K562 (cell line): ENCODE results near the gene GRIK3. TPM values are rescaled to one million over a fixed set of nuclear protein-coding genes. Genes with fewer than 3 reads are reported as not detected.

Source experiments
- ATAC-seq: fragments of 200-7000 bp; cut with Tn5 transposase; 3 replicates; pipeline ENCODE4 v1.9.1; 2020; ENCODE audit warnings: moderate library complexity
- BruUV-seq: library from RNA; stranded (reverse); fragments of 400-500 nt; replicated peaks from 2 replicates; lab custom pipeline; 2021; lab: Mats Ljungman, UMichigan
- CTCF ChIA-PET: fragments of 300-600 bp; formaldehyde crosslinking; extraction: SDS; loops from one replicate; lab custom pipeline; 2021; ENCODE audit warnings: low intra/inter-chr PET ratio; lab: Yijun Ruan, JAX
- POLR2A ChIA-PET: fragments of 300-600, 350-650 bp; sonication (Branson Sonifier 250); formaldehyde crosslinking; extraction: SDS; loops from one replicate; lab custom pipeline; 2021; ENCODE audit warnings: antibody characterized with exemption, inconsistent platforms; lab: Yijun Ruan, JAX
- DNase-seq, 4 experiments: peaks; one replicate each; pipeline versions ENCODE4 v3.0.0 to v3.0.0-alpha.2; 2011 to 2018; ENCODE audit warnings: low spot score in 3 of 4, mixed read lengths in 3 of 4; ENCODE audit errors: extremely low read depth in 1 of 4
- FAIRE-seq: peaks from 2 replicates; lab custom pipeline; 2011; peaks lifted over from hg19 to GRCh38; lab: Jason Lieb, UNC
- H2AFZ ChIP-seq: 2 replicates; pipeline ENCODE4 v1.6.0; 2011; ENCODE audit warnings: low read depth, low read length, control low read depth, inconsistent platforms
- H3K27ac ChIP-seq: fragments of 200-600 bp; 3 replicates; pipeline ENCODE4 v1.8.0; 2011; ENCODE audit warnings: low read depth, mild to moderate bottlenecking, control low read depth, inconsistent platforms, low read length, moderate library complexity, mixed read lengths; ENCODE audit errors: extremely low read depth
- H3K27me3 ChIP-seq, 2 experiments: fragments of 300-600 bp in 1 of 2; 2 replicates in 1 of 2; 3 replicates in 1 of 2; pipeline versions ENCODE4 v1.6.0 to v1.8.0; 2011; ENCODE audit warnings: inconsistent platforms in 2 of 2, low read length in 2 of 2, mild to moderate bottlenecking in 1 of 2, mixed read lengths in 1 of 2, moderate library complexity in 1 of 2; ENCODE audit not compliant: control insufficient read depth in 2 of 2, insufficient read depth in 2 of 2
- H3K36me3 ChIP-seq: fragments of 300-600 bp; 3 replicates; pipeline ENCODE4 v1.8.0; 2011; ENCODE audit warnings: mild to moderate bottlenecking, low read length, inconsistent platforms; ENCODE audit not compliant: control insufficient read depth, insufficient read depth
- H3K4me1 ChIP-seq, 2 experiments: fragments of 200-600 bp in 1 of 2; replicated peaks in 1 of 2; 2 replicates in 1 of 2; 3 replicates in 1 of 2; pipeline versions ENCODE4 v1.5.1 to v1.8.0; 2011; ENCODE audit warnings: inconsistent platforms in 2 of 2, low read length in 2 of 2, mild to moderate bottlenecking in 1 of 2, mixed read lengths in 1 of 2, moderate library complexity in 1 of 2; ENCODE audit not compliant: control insufficient read depth in 2 of 2, insufficient read depth in 2 of 2
- H3K4me2 ChIP-seq: 2 replicates; pipeline ENCODE4 v1.6.1; 2011; ENCODE audit warnings: low read length, control low read depth, inconsistent platforms, mixed read lengths; ENCODE audit not compliant: insufficient read depth
- H3K4me3 ChIP-seq: fragments of 200-600 bp; sonication (generic), shearing (Covaris generic); 2 replicates; pipeline ENCODE4 v1.5.1; 2016; ENCODE audit warnings: control low read depth, inconsistent platforms
- H3K79me2 ChIP-seq: fragments of 200-600 bp; 3 replicates; pipeline ENCODE4 v1.8.0; 2011; ENCODE audit warnings: low read length, inconsistent platforms; ENCODE audit not compliant: control insufficient read depth, insufficient read depth
- H3K9ac ChIP-seq, 2 experiments: 2 replicates each; pipeline versions ENCODE4 v1.6.0 to v1.6.1; 2011; ENCODE audit warnings: low read depth in 2 of 2, low read length in 2 of 2, control low read depth in 1 of 2, inconsistent platforms in 1 of 2, mild to moderate bottlenecking in 1 of 2, mixed read lengths in 1 of 2; ENCODE audit not compliant: insufficient read depth in 1 of 2
- H3K9me1 ChIP-seq: one replicate; pipeline ENCODE4 v1.6.0; 2011; ENCODE audit warnings: inconsistent platforms, mild to moderate bottlenecking, low read length, moderate library complexity; ENCODE audit not compliant: control insufficient read depth, insufficient read depth
- H3K9me3 ChIP-seq: replicated peaks from 2 replicates; pipeline ENCODE4 v1.5.1; 2011; ENCODE audit warnings: low read depth, low read length, inconsistent platforms; ENCODE audit not compliant: control insufficient read depth, insufficient read depth
- H4K20me1 ChIP-seq: replicated peaks from 2 replicates; pipeline ENCODE4 v1.6.1; 2011; ENCODE audit warnings: low read length, inconsistent platforms, mixed read lengths; ENCODE audit not compliant: control insufficient read depth, insufficient read depth
- CBX5 ChIP-seq: IDR thresholded peaks from 2 replicates; pipeline ENCODE4 v1.6.1; 2014; ENCODE audit warnings: low read depth, borderline replicate concordance
- KDM1A ChIP-seq, 2 experiments: fragments of 450-650 bp; IDR thresholded peaks; 2 replicates each; pipeline ENCODE4 v1.6.1; 2016; ENCODE audit warnings: mild to moderate bottlenecking in 2 of 2
- LARP7 ChIP-seq: fragments of 450-650 bp; IDR thresholded peaks from 2 replicates; pipeline ENCODE4 v1.6.1; 2016
- MYNN ChIP-seq, 2 experiments: sonication (generic); formaldehyde crosslinking in 1 of 2; IDR thresholded peaks; 2 replicates each; pipeline versions ENCODE4 v1.5.0 to v1.6.1; 2016 to 2020; ENCODE audit warnings: antibody characterized with exemption in 1 of 2, missing genetic modification reagents in 1 of 2
- POLR2AphosphoS5 ChIP-seq: IDR thresholded peaks from 2 replicates; pipeline ENCODE4 v1.6.1; 2011; ENCODE audit warnings: mild to moderate bottlenecking, low read depth, low read length, moderate library complexity; ENCODE audit not compliant: control insufficient read depth, insufficient read depth
- U2AF1 ChIP-seq: fragments of 200-400 bp; formaldehyde crosslinking; optimal IDR thresholded peaks from 2 replicates; pipeline ENCODE3; 2017; ENCODE audit warnings: mild to moderate bottlenecking, low read depth, low read length, moderate library complexity
- WGBS: fragments of 100-300 bp; shearing (Covaris generic); methylation state at CpG from one replicate; pipeline ENCODE4 v1.1.6; 2016; ENCODE audit warnings: low coverage, mixed read lengths; ENCODE audit not compliant: insufficient coverage; ENCODE audit errors: missing lambda C conversion rate; 5-methylcytosine and 5-hydroxymethylcytosine counted together
- in situ Hi-C: fragments of 300-500 bp; cut with MboI; formaldehyde crosslinking; loops from 4 replicates; pipeline ENCODE4 v1.15.0; 2018; ENCODE audit warnings: inconsistent platforms, mixed read lengths
- intact Hi-C: fragments of 100-400 bp; cut with micrococcal nuclease; formaldehyde crosslinking; loops from 2 replicates; pipeline ENCODE4 v1.14.2; 2022
- polyA plus RNA-seq, 8 experiments: library from polyadenylated mRNA; depleted of rRNA in 4 of 8; stranded (reverse) in 5 of 8; unstranded in 3 of 8; fragments of >200 nt; fragmentation: Nextera tagmentation in 2 of 8; fragmentation: Illumina TruSeq in 1 of 8; extraction: Ambion mirVana in 2 of 8; extraction: Trizol in 1 of 8; gene quantifications; 2 replicates each; pipeline versions ENCODE4 v1.2.1 to v1.2.3, GENCODE V29; 2011 to 2014; ENCODE audit warnings: inconsistent platforms in 1 of 8, missing spikeins in 1 of 8
- total RNA-seq, 7 experiments: library from RNA; depleted of rRNA in 6 of 7; stranded (reverse); fragments of >200 nt in 6 of 7; fragmentation: Illumina TruSeq in 2 of 7; extraction: Trizol in 2 of 7; gene quantifications; 2 replicates each; pipeline versions ENCODE4 v1.2.1 to v1.2.3, GENCODE V29; 2011 to 2021; ENCODE audit warnings: low replicate concordance in 1 of 7
- TF ChIP-seq, protein P1 (sequence below): IDR thresholded peaks from 2 replicates; pipeline ENCODE4 v1.6.1; 2016; ENCODE audit warnings: missing genetic modification characterization, missing compliant biosample characterization
- TF ChIP-seq, protein P2 (sequence below): fragments of 200-800 bp; sonication (Bioruptor generic); IDR thresholded peaks from 2 replicates; pipeline ENCODE4 v1.6.1; 2017; ENCODE audit warnings: missing genetic modification characterization, missing compliant biosample characterization
- TF ChIP-seq, protein P3 (sequence below), 2 experiments: fragments of 450-650 bp in 1 of 2; sonication (generic) in 1 of 2; formaldehyde crosslinking in 1 of 2; IDR thresholded peaks; 2 replicates each; pipeline versions ENCODE4 v1.7.1 to v1.9.0; 2016 to 2022; ENCODE audit warnings: inconsistent platforms in 1 of 2, mild to moderate bottlenecking in 1 of 2, missing genetic modification reagents in 1 of 2

The GRIK3 gene
- total and polyA plus RNA-seq, 9 of the 15 experiments (the other 6 are each of a cell fraction or from before 2014, with no cell fraction given): not detected

DNA sequence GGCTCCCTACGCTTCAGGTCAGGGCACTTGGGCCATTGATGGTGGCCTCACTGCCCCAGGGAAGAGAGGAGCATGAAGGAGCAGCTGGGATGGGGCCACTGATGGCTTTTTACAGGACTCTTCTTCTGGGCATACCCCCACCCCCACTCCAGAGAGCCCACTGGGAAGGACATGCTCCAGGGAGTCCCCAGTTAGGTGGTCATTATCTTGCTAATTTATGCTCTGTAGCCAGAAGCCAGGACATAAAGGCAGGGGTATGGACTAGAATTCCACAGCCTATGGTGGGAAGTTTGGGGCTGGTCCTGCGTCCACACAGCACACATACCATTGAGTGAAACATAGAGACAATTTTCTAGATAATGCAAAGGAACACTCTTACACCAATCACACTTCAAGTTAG is 8.8 kb upstream of the GRIK3 start (continued):
- TF ChIP-seq, protein P1, sequence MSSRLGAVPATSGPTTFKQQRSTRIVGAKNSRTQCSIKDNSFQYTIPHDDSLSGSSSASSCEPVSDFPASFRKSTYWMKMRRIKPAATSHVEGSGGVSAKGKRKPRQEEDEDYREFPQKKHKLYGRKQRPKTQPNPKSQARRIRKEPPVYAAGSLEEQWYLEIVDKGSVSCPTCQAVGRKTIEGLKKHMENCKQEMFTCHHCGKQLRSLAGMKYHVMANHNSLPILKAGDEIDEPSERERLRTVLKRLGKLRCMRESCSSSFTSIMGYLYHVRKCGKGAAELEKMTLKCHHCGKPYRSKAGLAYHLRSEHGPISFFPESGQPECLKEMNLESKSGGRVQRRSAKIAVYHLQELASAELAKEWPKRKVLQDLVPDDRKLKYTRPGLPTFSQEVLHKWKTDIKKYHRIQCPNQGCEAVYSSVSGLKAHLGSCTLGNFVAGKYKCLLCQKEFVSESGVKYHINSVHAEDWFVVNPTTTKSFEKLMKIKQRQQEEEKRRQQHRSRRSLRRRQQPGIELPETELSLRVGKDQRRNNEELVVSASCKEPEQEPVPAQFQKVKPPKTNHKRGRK: no peak
- TF ChIP-seq LARP7: no peak
- TF ChIP-seq CBX5: no peak
- TF ChIP-seq, protein P2, sequence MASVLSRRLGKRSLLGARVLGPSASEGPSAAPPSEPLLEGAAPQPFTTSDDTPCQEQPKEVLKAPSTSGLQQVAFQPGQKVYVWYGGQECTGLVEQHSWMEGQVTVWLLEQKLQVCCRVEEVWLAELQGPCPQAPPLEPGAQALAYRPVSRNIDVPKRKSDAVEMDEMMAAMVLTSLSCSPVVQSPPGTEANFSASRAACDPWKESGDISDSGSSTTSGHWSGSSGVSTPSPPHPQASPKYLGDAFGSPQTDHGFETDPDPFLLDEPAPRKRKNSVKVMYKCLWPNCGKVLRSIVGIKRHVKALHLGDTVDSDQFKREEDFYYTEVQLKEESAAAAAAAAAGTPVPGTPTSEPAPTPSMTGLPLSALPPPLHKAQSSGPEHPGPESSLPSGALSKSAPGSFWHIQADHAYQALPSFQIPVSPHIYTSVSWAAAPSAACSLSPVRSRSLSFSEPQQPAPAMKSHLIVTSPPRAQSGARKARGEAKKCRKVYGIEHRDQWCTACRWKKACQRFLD: no peak
- TF ChIP-seq U2AF1: no peak
- TF ChIP-seq KDM1A (IDR thresholded peaks at IDR 0.05): no peak
- no peak for TF ChIP-seq MYNN (IDR thresholded peaks at IDR 0.05)
- TF ChIP-seq MYNN (CRISPR knock-in tag; IDR thresholded peaks at IDR 0.05): no peak
- TF ChIP-seq POLR2AphosphoS5: no peak

DNA sequence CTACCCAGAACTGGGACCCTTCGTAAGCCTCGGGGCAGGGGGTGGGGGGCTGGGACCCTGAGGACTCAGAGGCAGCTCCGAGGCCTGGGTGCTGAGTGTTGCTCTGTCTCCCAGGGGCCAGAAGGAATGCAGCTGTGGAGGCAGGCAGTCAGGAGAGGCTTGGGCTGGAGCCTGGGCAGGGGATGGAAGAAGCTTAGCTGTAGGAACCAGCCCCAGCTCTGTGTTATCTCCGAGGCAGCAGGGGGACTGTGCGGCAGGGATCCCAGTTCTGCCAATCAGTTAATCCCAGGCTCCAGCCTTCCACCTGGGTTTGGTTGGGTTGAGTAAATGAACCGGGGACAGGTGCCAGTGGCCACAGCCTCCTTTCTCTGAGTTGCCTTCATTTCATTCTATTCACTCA is 8.2 kb upstream of the GRIK3 start:
- CTCF ChIA-PET: no interaction called here
- no peak for FAIRE-seq
- in situ Hi-C loops: no loop called here
- TF ChIP-seq, protein P3, sequence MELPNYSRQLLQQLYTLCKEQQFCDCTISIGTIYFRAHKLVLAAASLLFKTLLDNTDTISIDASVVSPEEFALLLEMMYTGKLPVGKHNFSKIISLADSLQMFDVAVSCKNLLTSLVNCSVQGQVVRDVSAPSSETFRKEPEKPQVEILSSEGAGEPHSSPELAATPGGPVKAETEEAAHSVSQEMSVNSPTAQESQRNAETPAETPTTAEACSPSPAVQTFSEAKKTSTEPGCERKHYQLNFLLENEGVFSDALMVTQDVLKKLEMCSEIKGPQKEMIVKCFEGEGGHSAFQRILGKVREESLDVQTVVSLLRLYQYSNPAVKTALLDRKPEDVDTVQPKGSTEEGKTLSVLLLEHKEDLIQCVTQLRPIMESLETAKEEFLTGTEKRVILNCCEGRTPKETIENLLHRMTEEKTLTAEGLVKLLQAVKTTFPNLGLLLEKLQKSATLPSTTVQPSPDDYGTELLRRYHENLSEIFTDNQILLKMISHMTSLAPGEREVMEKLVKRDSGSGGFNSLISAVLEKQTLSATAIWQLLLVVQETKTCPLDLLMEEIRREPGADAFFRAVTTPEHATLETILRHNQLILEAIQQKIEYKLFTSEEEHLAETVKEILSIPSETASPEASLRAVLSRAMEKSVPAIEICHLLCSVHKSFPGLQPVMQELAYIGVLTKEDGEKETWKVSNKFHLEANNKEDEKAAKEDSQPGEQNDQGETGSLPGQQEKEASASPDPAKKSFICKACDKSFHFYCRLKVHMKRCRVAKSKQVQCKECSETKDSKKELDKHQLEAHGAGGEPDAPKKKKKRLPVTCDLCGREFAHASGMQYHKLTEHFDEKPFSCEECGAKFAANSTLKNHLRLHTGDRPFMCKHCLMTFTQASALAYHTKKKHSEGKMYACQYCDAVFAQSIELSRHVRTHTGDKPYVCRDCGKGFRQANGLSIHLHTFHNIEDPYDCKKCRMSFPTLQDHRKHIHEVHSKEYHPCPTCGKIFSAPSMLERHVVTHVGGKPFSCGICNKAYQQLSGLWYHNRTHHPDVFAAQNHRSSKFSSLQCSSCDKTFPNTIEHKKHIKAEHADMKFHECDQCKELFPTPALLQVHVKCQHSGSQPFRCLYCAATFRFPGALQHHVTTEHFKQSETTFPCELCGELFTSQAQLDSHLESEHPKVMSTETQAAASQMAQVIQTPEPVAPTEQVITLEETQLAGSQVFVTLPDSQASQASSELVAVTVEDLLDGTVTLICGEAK (IDR thresholded peaks at IDR 0.05): no peak
- TF ChIP-seq, protein P3 (CRISPR knock-in tag; IDR thresholded peaks at IDR 0.05): no peak

More for the DNA sequence above, 8.2 kb upstream of the GRIK3 start:
- Histone ChIP-seq H4K20me1 (peaks cover 16% of the 10 kb centered on the region), H3K27ac (no peak overlapping the region), H3K9me3 (no peaks in the 10 kb centered on the region), H2AFZ (no peak overlapping the region), H3K27me3 (peaks cover 10 to 33% of the 10 kb centered on the region in 2 experiments; a peak in 4 of 5 replicates), H3K9ac (no peak overlapping the region), H3K4me3 (no peak overlapping the region), H3K9me1 (no peaks in the 10 kb centered on the region), H3K36me3 (no peaks in the 10 kb centered on the region), H3K79me2 (no peaks in the 10 kb centered on the region), H3K4me2 (no peak overlapping the region), H3K4me1 (no peaks in the 10 kb centered on the region)
- DNase-seq: no peak
- under 1% methylated on average over 6 of the region's 6 CpGs for WGBS
- ATAC-seq: no peak
- no TSS peak for BruUV-seq
- POLR2A ChIA-PET: interaction anchor here (0.6 kb wide), 1 partner anchor 345 kb away, joined by 3 read pairs; no protein-coding TSS in a partner anchor
- intact Hi-C loops: no loop called here
